ENCODE data around the gene C1QC. TPM values are rescaled to one million over a fixed set of nuclear protein-coding genes. Genes with fewer than 3 reads are reported as not detected.

Gene C1QC
- total and polyA plus RNA-seq, 2 experiments from 2014 or later, result not detected

DNA sequence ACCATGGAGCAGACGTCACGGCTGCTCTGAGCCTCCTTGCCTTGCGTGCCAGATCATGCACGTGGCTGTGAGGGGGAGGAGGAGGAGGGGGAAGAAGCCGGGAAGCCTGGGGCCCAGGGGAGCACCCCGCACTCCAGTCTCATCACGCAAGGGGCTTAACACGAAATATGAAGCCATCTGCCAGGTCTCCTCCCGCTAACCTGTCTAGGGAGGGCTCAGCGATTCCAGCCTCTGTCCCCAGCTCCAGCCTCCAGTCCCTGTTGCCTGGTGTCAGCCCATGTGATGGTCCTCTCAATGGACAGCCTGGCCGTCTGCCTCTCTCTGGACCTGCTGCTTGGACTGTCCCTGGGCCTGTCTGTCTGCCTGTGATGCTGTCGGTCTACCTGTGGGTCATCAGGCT is 29.5 kb upstream of the C1QC start:
- Mint-ChIP-seq H3K27me3 (ENCODE audit: insufficient read depth, low read depth, poor library complexity) (peaks cover 18% of the 10 kb centered on the region), H3K9me3 (no peaks in the 10 kb centered on the region; the same call in 2 of the 3 replicates), H3K36me3 (ENCODE audit: low read depth) (no peaks in the 10 kb centered on the region), H3K4me1 (peaks cover 23% of the 10 kb centered on the region), H3K27ac (no peak overlapping the region), H3K4me3 (no peak overlapping the region)
- ATAC-seq (no peak), DNase-seq (ENCODE audit: low spot score) (no peak)
- Histone ChIP-seq H3K4me1 (ENCODE audit: insufficient read depth) (0 out of 2 replicates have a peak, but pooled peaks cover 6% of the 10 kb centered on the region), H4K20me1 (replicated peaks; ENCODE audit: insufficient read depth) (0 out of 2 replicates have a peak, but pooled peaks cover 3% of the 10 kb centered on the region), H3K4me2 (no peak overlapping the region), H3K4me3 (no peak overlapping the region), H3F3A (replicated peaks; ENCODE audit: low read depth) (no peaks in the 10 kb centered on the region), H3K36me3 (ENCODE audit: insufficient read depth) (no peaks in the 10 kb centered on the region), H3K27ac (ENCODE audit: low read depth) (no peak overlapping the region), H2AFZ (no peak overlapping the region), H3K27me3 (ENCODE audit: insufficient read depth) (no peaks in the 10 kb centered on the region), H3K79me2 (replicated peaks; ENCODE audit: insufficient read depth) (no peaks in the 10 kb centered on the region), H3K9me2 (ENCODE audit: insufficient read depth) (no peaks in the 10 kb centered on the region)
- TF ChIP-seq, protein P1, sequence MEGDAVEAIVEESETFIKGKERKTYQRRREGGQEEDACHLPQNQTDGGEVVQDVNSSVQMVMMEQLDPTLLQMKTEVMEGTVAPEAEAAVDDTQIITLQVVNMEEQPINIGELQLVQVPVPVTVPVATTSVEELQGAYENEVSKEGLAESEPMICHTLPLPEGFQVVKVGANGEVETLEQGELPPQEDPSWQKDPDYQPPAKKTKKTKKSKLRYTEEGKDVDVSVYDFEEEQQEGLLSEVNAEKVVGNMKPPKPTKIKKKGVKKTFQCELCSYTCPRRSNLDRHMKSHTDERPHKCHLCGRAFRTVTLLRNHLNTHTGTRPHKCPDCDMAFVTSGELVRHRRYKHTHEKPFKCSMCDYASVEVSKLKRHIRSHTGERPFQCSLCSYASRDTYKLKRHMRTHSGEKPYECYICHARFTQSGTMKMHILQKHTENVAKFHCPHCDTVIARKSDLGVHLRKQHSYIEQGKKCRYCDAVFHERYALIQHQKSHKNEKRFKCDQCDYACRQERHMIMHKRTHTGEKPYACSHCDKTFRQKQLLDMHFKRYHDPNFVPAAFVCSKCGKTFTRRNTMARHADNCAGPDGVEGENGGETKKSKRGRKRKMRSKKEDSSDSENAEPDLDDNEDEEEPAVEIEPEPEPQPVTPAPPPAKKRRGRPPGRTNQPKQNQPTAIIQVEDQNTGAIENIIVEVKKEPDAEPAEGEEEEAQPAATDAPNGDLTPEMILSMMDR (conservative IDR thresholded peaks at IDR 0.05; ENCODE audit: low read depth in 2 of 2), result no peak
- TF ChIP-seq, protein P2, sequence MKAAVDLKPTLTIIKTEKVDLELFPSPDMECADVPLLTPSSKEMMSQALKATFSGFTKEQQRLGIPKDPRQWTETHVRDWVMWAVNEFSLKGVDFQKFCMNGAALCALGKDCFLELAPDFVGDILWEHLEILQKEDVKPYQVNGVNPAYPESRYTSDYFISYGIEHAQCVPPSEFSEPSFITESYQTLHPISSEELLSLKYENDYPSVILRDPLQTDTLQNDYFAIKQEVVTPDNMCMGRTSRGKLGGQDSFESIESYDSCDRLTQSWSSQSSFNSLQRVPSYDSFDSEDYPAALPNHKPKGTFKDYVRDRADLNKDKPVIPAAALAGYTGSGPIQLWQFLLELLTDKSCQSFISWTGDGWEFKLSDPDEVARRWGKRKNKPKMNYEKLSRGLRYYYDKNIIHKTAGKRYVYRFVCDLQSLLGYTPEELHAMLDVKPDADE (IDR thresholded peaks at IDR 0.05), result no peak
- TF ChIP-seq STAT1 (IDR thresholded peaks at IDR 0.05; ENCODE audit: unreplicated experiment), result no peak
- TF ChIP-seq POLR2AphosphoS5 (IDR thresholded peaks at IDR 0.05; ENCODE audit: low read depth), result no peak
- TF ChIP-seq CREB1 (CRISPR knock-in tag; IDR thresholded peaks at IDR 0.05; ENCODE audit: low read depth), result no peak
- no peak for TF ChIP-seq NANOG (IDR thresholded peaks at IDR 0.05; ENCODE audit: borderline replicate concordance)
- no peak for TF ChIP-seq ZNF114 (CRISPR knock-in tag; IDR thresholded peaks at IDR 0.05)
- TF ChIP-seq EZH2 (IDR thresholded peaks at IDR 0.05; ENCODE audit: low read depth, unreplicated experiment), result no peak
- TF ChIP-seq ZNF331 (CRISPR knock-in tag; IDR thresholded peaks at IDR 0.05; ENCODE audit: low read depth), result no peak
- TF ChIP-seq, protein P3, sequence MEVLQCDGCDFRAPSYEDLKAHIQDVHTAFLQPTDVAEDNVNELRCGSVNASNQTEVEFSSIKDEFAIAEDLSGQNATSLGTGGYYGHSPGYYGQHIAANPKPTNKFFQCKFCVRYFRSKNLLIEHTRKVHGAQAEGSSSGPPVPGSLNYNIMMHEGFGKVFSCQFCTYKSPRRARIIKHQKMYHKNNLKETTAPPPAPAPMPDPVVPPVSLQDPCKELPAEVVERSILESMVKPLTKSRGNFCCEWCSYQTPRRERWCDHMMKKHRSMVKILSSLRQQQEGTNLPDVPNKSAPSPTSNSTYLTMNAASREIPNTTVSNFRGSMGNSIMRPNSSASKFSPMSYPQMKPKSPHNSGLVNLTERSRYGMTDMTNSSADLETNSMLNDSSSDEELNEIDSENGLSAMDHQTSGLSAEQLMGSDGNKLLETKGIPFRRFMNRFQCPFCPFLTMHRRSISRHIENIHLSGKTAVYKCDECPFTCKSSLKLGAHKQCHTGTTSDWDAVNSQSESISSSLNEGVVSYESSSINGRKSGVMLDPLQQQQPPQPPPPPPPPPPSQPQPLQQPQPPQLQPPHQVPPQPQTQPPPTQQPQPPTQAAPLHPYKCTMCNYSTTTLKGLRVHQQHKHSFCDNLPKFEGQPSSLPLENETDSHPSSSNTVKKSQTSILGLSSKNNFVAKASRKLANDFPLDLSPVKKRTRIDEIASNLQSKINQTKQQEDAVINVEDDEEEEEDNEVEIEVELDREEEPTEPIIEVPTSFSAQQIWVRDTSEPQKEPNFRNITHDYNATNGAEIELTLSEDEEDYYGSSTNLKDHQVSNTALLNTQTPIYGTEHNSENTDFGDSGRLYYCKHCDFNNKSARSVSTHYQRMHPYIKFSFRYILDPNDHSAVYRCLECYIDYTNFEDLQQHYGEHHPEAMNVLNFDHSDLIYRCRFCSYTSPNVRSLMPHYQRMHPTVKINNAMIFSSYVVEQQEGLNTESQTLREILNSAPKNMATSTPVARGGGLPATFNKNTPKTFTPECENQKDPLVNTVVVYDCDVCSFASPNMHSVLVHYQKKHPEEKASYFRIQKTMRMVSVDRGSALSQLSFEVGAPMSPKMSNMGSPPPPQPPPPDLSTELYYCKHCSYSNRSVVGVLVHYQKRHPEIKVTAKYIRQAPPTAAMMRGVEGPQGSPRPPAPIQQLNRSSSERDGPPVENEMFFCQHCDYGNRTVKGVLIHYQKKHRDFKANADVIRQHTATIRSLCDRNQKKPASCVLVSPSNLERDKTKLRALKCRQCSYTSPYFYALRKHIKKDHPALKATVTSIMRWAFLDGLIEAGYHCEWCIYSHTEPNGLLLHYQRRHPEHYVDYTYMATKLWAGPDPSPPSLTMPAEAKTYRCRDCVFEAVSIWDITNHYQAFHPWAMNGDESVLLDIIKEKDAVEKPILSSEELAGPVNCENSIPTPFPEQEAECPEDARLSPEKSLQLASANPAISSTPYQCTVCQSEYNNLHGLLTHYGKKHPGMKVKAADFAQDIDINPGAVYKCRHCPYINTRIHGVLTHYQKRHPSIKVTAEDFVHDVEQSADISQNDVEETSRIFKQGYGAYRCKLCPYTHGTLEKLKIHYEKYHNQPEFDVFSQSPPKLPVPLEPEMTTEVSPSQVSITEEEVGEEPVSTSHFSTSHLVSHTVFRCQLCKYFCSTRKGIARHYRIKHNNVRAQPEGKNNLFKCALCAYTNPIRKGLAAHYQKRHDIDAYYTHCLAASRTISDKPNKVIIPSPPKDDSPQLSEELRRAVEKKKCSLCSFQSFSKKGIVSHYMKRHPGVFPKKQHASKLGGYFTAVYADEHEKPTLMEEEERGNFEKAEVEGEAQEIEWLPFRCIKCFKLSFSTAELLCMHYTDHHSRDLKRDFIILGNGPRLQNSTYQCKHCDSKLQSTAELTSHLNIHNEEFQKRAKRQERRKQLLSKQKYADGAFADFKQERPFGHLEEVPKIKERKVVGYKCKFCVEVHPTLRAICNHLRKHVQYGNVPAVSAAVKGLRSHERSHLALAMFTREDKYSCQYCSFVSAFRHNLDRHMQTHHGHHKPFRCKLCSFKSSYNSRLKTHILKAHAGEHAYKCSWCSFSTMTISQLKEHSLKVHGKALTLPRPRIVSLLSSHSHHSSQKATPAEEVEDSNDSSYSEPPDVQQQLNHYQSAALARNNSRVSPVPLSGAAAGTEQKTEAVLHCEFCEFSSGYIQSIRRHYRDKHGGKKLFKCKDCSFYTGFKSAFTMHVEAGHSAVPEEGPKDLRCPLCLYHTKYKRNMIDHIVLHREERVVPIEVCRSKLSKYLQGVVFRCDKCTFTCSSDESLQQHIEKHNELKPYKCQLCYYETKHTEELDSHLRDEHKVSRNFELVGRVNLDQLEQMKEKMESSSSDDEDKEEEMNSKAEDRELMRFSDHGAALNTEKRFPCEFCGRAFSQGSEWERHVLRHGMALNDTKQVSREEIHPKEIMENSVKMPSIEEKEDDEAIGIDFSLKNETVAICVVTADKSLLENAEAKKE (CRISPR knock-in tag; IDR thresholded peaks at IDR 0.05), result no peak
- TF ChIP-seq, protein P4, sequence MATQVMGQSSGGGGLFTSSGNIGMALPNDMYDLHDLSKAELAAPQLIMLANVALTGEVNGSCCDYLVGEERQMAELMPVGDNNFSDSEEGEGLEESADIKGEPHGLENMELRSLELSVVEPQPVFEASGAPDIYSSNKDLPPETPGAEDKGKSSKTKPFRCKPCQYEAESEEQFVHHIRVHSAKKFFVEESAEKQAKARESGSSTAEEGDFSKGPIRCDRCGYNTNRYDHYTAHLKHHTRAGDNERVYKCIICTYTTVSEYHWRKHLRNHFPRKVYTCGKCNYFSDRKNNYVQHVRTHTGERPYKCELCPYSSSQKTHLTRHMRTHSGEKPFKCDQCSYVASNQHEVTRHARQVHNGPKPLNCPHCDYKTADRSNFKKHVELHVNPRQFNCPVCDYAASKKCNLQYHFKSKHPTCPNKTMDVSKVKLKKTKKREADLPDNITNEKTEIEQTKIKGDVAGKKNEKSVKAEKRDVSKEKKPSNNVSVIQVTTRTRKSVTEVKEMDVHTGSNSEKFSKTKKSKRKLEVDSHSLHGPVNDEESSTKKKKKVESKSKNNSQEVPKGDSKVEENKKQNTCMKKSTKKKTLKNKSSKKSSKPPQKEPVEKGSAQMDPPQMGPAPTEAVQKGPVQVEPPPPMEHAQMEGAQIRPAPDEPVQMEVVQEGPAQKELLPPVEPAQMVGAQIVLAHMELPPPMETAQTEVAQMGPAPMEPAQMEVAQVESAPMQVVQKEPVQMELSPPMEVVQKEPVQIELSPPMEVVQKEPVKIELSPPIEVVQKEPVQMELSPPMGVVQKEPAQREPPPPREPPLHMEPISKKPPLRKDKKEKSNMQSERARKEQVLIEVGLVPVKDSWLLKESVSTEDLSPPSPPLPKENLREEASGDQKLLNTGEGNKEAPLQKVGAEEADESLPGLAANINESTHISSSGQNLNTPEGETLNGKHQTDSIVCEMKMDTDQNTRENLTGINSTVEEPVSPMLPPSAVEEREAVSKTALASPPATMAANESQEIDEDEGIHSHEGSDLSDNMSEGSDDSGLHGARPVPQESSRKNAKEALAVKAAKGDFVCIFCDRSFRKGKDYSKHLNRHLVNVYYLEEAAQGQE (IDR thresholded peaks at IDR 0.05; ENCODE audit: unreplicated experiment), result no peak
- no peak for TF ChIP-seq JUNB (IDR thresholded peaks at IDR 0.05; ENCODE audit: unreplicated experiment)
- no peak for TF ChIP-seq EZH2phosphoT487 (IDR thresholded peaks at IDR 0.05; ENCODE audit: unreplicated experiment)
